ENCODE data around the gene KRTAP9-4.
"Not testable (repeated sequence)": the region's sequence is repeated elsewhere in the genome, so short reads cannot be mapped to it uniquely, and the experiment has no call there.

KRTAP9-4 gene

GRCh38 chr17:41215681-41216080 is 33.8 kb upstream of the KRTAP9-4 start:
- Histone ChIP-seq H4K20me1 (ENCODE audit: insufficient read depth, low read length) (no peaks in the 10 kb centered on the region), H3K9me2 (replicated peaks; ENCODE audit: insufficient read depth, low read length) (no peaks in the 10 kb centered on the region), H3K9ac (ENCODE audit: low read length) (no peak overlapping the region), H3K4me2 (ENCODE audit: low read depth, low read length) (no peak overlapping the region), H3K9me3 (replicated peaks; ENCODE audit: insufficient read depth, low read length) (no peaks in the 10 kb centered on the region), H3K4me3 (ENCODE audit: low read length) (no peak overlapping the region), H3F3A (ENCODE audit: insufficient read depth, low read length) (peaks cover 11% of the 10 kb centered on the region; the same call in 1 of the 2 replicates), H3K27ac (ENCODE audit: low read length) (no peak overlapping the region), H3K36me3 (replicated peaks; ENCODE audit: insufficient read depth, low read length) (no peaks in the 10 kb centered on the region), H2AFZ (ENCODE audit: low read length) (no peak overlapping the region), H3K79me2 (ENCODE audit: low read length) (no peaks in the 10 kb centered on the region), H3K4me1 (ENCODE audit: low read length) (peaks cover 20% of the 10 kb centered on the region), H3K27me3 (replicated peaks; ENCODE audit: insufficient read depth, low read length) (no peaks in the 10 kb centered on the region)
- no peak for DNase-seq
- no peak for TF ChIP-seq EZH2 (optimal IDR thresholded peaks at IDR 0.05; ENCODE audit: low read depth, low read length)
- no peak for TF ChIP-seq CTCF (IDR thresholded peaks at IDR 0.05; ENCODE audit: low read length)
- no peak for TF ChIP-seq EZH2phosphoT487 (IDR thresholded peaks at IDR 0.05; ENCODE audit: low read length)

GRCh38 chr17:41223821-41224220 is 25.7 kb upstream of the KRTAP9-4 start:
- no peaks in the 10 kb centered on the region for H3K9me2 ChIP-seq (replicated peaks; ENCODE audit: insufficient read depth, low read length)
- no peak for DNase-seq

GRCh38 chr17:41226051-41226450 is 23.4 kb upstream of the KRTAP9-4 start:
- no peaks in the 10 kb centered on the region for H4K20me1 ChIP-seq (ENCODE audit: insufficient read depth, low read length)
- no peak overlapping the region for H3K9ac ChIP-seq (ENCODE audit: low read length)
- H3K36me3 ChIP-seq (replicated peaks; ENCODE audit: insufficient read depth, low read length): no peaks in the 10 kb centered on the region
- H3K9me3 ChIP-seq (replicated peaks; ENCODE audit: insufficient read depth, low read length): no peaks in the 10 kb centered on the region
- no peaks in the 10 kb centered on the region for H3F3A ChIP-seq (ENCODE audit: insufficient read depth, low read length)
- no peaks in the 10 kb centered on the region for H3K27me3 ChIP-seq (replicated peaks; ENCODE audit: insufficient read depth, low read length)
- DNase-seq: no peak
- no peaks in the 10 kb centered on the region for H3K79me2 ChIP-seq (ENCODE audit: low read length)
- no peaks in the 10 kb centered on the region for H3K9me2 ChIP-seq (replicated peaks; ENCODE audit: insufficient read depth, low read length)
- no peak overlapping the region for H2AFZ ChIP-seq (ENCODE audit: low read length)
- H3K4me3 ChIP-seq (ENCODE audit: low read length): no peak overlapping the region
- TF ChIP-seq CTCF (IDR thresholded peaks at IDR 0.05; ENCODE audit: low read length) (no peak), EZH2phosphoT487 (IDR thresholded peaks at IDR 0.05; ENCODE audit: low read length) (no peak)
- no peak overlapping the region for H3K27ac ChIP-seq (ENCODE audit: low read length)
- no peak overlapping the region for H3K4me2 ChIP-seq (ENCODE audit: low read depth, low read length)
- no peaks in the 10 kb centered on the region for H3K4me1 ChIP-seq (ENCODE audit: low read length)

More at GRCh38 chr17:41223821-41224220, 25.7 kb upstream of the KRTAP9-4 start:
- H3F3A ChIP-seq (ENCODE audit: insufficient read depth, low read length): no peaks in the 10 kb centered on the region
- H3K9ac ChIP-seq (ENCODE audit: low read length): no peak overlapping the region
- H3K36me3 ChIP-seq (replicated peaks; ENCODE audit: insufficient read depth, low read length): no peaks in the 10 kb centered on the region
- no peaks in the 10 kb centered on the region for H3K79me2 ChIP-seq (ENCODE audit: low read length)
- H3K4me3 ChIP-seq (ENCODE audit: low read length): no peak overlapping the region
- no peaks in the 10 kb centered on the region for H3K9me3 ChIP-seq (replicated peaks; ENCODE audit: insufficient read depth, low read length)
- no peak overlapping the region for H3K4me2 ChIP-seq (ENCODE audit: low read depth, low read length)
- H2AFZ ChIP-seq (ENCODE audit: low read length): no peak overlapping the region
- TF ChIP-seq EZH2 (optimal IDR thresholded peaks at IDR 0.05; ENCODE audit: low read depth, low read length) (no peak), EZH2phosphoT487 (IDR thresholded peaks at IDR 0.05; ENCODE audit: low read length) (no peak), CTCF (IDR thresholded peaks at IDR 0.05; ENCODE audit: low read length) (no peak)
- H4K20me1 ChIP-seq (ENCODE audit: insufficient read depth, low read length): no peaks in the 10 kb centered on the region
- H3K27ac ChIP-seq (ENCODE audit: low read length): no peak overlapping the region
- H3K27me3 ChIP-seq (replicated peaks; ENCODE audit: insufficient read depth, low read length): no peaks in the 10 kb centered on the region
- no peaks in the 10 kb centered on the region for H3K4me1 ChIP-seq (ENCODE audit: low read length)

GRCh38 chr17:41226598-41227095 is 22.8 kb upstream of the KRTAP9-4 start, which contains the start of gene KRTAP9-2:
Gene KRTAP9-2, plus strand, starts transcription at chr17:41226648. Its CDS starts 7 bp downstream, at chr17:41226655.
- H2AFZ ChIP-seq (ENCODE audit: low read length); H3K36me3 ChIP-seq (replicated peaks; ENCODE audit: insufficient read depth, low read length); H4K20me1 ChIP-seq (ENCODE audit: insufficient read depth, low read length); H3K9me3 ChIP-seq (replicated peaks; ENCODE audit: insufficient read depth, low read length); H3K9ac ChIP-seq (ENCODE audit: low read length); DNase-seq; H3K27me3 ChIP-seq (replicated peaks; ENCODE audit: insufficient read depth, low read length); H3K79me2 ChIP-seq (ENCODE audit: low read length); H3K4me2 ChIP-seq (ENCODE audit: low read depth, low read length); H3K4me3 ChIP-seq (ENCODE audit: low read length); H3F3A ChIP-seq (ENCODE audit: insufficient read depth, low read length); H3K9me2 ChIP-seq (replicated peaks; ENCODE audit: insufficient read depth, low read length); H3K4me1 ChIP-seq (ENCODE audit: low read length); H3K27ac ChIP-seq (ENCODE audit: low read length): not testable (repeated sequence)
